ENCODE measurements around the gene ZNF526.

DNA sequence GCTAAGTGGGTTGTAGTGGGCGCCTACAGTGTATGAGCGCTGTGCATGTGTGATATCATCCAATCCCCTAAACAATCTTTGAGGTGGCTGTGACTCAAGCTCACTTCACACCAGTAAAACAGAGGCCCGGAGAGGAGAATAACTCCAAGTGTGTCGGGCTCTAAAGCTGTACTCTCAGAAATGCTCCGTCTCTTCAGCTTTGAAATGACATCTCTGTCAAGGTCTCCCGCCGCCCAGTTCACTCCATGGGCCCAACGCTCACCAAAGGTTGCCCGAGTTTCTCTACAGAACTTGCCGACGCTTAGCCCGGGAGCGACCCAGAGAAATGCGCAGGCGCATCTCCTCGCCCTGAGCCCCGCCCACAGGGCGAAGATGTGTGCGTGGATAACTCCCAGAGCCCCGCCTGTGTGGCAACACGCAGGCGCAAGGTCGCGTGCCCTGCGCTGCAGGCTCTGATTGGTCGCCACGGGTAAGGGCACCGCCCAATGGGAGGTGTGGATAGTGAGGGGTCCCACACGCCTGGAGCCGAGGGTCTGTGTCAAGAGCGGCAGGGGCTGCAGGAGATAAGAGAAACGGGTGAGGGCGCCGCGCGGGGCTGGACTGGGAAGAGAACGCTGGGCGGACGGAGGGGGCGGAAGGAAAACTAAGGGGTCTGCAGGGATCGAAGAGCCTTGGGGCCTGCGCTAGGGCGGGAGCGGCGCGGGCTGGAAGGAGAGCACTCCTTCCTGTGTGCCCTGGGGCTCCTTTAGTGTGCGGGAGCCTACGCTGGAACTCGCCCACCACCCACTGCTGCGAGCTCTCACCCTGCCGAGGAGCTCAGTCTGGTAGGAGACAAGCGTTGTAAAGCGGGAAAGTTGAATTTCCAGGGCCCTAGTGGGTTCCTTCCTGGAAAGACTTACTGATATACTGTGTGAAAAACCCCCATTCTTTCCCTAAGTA lies at the start of gene ZNF526:
- TF ChIP-seq, protein P1, sequence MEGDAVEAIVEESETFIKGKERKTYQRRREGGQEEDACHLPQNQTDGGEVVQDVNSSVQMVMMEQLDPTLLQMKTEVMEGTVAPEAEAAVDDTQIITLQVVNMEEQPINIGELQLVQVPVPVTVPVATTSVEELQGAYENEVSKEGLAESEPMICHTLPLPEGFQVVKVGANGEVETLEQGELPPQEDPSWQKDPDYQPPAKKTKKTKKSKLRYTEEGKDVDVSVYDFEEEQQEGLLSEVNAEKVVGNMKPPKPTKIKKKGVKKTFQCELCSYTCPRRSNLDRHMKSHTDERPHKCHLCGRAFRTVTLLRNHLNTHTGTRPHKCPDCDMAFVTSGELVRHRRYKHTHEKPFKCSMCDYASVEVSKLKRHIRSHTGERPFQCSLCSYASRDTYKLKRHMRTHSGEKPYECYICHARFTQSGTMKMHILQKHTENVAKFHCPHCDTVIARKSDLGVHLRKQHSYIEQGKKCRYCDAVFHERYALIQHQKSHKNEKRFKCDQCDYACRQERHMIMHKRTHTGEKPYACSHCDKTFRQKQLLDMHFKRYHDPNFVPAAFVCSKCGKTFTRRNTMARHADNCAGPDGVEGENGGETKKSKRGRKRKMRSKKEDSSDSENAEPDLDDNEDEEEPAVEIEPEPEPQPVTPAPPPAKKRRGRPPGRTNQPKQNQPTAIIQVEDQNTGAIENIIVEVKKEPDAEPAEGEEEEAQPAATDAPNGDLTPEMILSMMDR (conservative IDR thresholded peaks at IDR 0.05 in 1 of 2, IDR thresholded peaks at IDR 0.05 in 1 of 2; ENCODE audit: extremely low read depth in 1 of 2, insufficient read depth in 1 of 2, low read depth in 1 of 2, low read length in 2 of 2), result no peak
- no peak for TF ChIP-seq EZH2 (IDR thresholded peaks at IDR 0.05; ENCODE audit: borderline replicate concordance, low read length)

Measured in mammary epithelial cell (primary cell).